GOT3 (cell line): ENCODE measurements around the gene KRTCAP2.
"Not testable (repeated sequence)": the region's sequence is repeated elsewhere in the genome, so short reads cannot be mapped to it uniquely, and the experiment has no call there.

Source experiments
- DNase-seq: peaks from one replicate; lab custom pipeline; 2025; ENCODE audit warnings: mixed read lengths; lab: John Stamatoyannopoulos, UW

KRTCAP2 gene

GRCh38 chr1:155199792-155200191 is 26.7 kb upstream of the KRTCAP2 start:
- no peak for DNase-seq

DNA sequence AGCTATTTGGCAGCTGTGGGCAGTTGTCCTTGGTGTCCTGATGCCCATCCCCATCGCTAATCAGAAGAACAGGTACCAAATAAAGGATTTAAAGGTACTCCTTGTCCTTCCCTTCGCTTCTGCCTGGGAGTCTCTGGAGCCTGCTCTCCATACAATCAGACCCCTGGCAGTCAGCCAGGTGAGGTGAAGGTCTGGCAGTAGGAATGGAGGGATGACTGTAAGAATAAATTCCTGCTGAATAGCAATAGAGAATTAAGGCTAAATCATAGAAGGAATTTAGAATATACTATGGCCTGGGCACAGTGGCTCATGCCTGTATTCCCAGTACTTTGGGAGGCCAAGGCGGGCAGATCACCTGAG is 25.4 kb upstream of the KRTCAP2 start:
- DNase-seq, result no peak

DNA sequence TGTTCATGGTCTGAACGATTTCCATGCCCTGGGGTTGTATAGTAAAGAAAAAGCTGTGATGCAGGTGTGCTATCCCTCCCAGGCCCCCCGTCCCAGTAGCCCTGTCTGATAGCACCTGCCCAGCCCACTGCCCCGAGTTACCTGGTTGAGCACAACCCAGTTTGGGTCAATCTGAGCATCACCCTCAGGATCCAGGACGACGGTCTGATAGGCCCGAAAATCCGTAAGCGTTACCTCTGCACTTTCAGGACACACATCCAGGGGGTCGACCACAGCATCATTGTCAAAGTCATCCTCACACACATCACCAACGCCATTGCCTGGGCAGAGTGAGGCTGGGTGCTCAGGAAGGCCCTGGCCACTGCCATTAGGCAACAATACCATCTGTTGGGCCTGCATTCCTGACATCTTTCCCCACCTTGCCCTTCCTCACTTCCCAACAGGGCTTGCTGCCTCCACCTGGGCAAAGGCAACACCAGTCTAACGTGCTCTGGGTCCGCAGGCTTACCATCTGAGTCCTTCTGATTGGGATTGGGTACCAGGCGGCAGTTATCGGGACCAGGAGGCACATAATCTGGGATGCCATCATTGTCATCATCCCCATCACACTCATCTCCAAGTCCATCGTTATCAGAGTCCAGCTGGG is 24.9 kb upstream of the KRTCAP2 start:
- DNase-seq, result no peak

DNA sequence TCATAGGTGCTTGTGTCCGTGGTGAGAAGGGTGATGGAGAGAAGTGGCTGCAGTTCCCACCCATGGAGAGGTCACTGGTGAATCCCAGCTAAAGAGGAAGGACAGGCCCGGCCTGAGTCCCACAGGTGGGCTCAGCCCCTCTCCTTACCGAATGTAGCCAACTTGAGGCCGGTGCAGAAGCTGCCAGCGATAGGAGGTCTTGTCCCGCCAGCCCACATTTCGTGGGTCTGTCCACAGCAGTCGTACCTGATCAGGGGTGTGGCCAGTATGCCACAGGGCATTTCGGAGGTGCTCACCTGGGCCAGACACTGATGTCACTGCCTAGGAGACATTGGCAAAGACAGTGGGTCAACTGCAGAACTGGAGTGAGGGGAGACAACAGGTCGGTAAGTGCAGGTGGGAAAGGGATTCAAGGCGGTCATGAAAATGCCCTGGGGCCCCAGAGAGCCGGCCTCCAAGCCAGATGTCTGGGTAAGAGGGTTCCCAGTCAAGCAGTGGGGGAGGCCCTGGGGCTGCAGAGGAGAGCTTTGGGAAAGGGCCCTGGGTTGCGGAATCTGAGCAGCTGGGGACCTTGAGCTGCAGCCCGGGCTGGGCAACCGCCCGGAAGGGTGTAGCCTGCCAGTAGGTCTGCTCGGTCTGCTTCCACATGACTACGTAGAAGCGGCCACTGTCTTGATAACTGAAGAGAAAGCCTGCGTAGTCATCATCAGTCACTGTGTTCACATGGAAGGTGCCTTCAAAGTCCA is 24.0 kb upstream of the KRTCAP2 start:
- DNase-seq, result no peak

GRCh38 chr1:155196103-155196892 is 23.2 kb upstream of the KRTCAP2 start:
- DNase-seq, result no peak

- no peak for DNase-seq
These were observed 22.3 kb upstream of the KRTCAP2 start for GRCh38 chr1:155195201-155196102.

GRCh38 chr1:155193991-155194240 is 20.8 kb upstream of the KRTCAP2 start:
- not testable (repeated sequence) for DNase-seq

- peak; percentile 78 for DNase-seq
These were observed 20.3 kb upstream of the KRTCAP2 start for GRCh38 chr1:155193275-155193990.

DNA sequence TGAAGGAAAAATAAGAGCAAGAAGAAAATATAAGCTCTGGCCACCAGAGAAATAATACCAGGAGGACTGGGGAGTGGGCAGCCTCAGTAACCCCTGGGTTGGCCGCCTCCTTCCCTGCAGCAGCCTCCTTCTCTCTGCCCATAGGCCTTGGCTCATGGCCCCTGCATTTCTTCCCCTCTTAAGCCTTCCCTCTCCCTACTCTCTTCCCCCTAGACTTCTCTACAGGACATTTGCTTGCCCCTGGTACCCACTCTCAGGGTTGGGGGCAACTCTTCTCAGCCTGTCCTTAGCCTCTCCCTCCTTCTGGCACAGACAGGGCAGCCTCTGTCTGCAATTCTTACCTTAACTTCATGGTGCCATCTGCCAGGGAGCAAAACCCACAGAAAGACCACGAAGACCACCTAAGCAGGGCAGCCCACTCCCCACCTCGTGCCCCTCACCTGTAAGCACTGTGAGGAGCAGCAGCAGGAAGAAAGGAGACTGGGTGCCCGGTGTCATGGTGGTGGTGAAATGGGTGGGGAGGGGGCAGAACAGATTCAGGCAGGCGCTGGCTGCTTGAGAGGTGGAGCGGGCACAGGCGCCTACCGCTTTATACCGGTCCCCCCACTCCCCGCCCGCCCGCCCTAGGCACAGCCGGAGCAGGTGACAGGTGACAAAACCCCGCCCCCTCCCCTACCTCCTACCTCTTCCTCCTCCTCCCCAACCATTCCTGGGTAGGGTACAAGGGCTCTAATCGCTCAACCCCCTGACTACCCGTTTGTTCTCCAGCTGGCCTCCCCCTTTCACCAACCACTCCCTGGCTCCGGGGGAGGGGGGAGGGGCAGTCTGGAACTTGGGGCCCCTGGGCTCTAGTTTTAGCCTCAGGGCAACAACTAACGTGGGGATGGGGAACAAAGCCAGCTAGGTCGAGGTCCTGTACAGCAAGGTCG is 19.5 kb upstream of the KRTCAP2 start:
- DNase-seq, result no peak

- no peak for DNase-seq
These were observed 18.8 kb upstream of the KRTCAP2 start for GRCh38 chr1:155191904-155192303.

GRCh38 chr1:155189926-155190325 is 16.8 kb upstream of the KRTCAP2 start:
- not testable (repeated sequence) for DNase-seq

GRCh38 chr1:155188268-155188667 is 15.2 kb upstream of the KRTCAP2 start:
- DNase-seq, result no peak

DNA sequence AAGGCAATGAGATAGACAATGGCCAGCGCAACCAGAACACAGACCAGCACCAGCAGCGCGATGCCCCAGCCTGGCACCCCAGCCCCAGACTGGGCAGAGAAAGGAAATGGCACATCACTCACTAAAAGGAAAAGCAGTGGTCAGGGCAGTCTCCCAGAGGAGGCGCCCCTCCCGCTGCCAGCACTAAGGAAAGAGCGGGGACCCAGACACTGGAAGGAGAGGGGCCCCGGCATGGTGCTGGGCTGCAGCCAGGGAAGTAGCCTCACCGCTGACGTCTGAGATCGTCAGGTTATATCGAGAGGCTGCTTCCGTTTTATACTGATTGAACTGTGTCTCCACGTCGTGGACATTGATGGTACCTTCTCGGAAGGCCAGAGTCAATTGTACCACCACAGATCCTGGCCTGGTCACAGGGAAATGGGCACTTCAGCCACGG is 14.4 kb upstream of the KRTCAP2 start:
- DNase-seq, result no peak

- no peak for DNase-seq
These were observed 13.8 kb upstream of the KRTCAP2 start for GRCh38 chr1:155186794-155187455.

DNA sequence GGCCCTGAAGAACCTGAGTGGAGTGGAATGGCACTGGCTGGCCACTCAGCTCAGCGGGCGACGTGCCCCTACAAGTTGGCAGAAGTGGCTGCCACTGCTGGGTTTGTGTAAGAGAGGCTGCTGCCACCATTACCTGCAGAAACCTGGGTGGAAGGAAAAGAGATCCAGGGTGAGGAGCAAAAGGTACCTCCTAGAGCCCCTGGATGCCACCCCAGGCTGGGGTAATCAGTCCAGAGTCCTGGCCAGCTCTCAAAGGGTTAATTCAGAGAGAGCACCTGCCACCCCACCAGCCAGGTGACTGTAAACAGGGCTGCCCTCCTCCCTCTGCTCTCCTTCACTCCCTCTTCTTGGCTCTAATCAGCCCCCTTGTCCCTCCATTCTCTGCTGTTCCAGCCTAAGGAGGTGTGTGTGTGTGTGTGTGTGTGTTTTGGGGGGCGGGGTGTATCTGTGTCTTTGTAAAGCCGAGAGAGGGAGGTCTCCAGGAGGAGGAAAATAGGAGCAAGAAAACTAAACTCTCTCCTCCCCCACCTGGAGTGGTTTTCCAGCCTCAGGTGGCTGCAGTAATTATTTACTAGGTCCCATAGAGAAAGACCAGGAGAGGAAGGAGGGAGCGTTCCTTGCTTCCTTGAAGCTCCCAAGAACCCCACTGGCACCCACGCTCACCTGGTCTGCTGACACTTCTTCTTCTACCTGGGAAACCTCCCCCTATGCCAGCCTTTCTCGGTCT is 13.1 kb upstream of the KRTCAP2 start:
- DNase-seq, result no peak

DNA sequence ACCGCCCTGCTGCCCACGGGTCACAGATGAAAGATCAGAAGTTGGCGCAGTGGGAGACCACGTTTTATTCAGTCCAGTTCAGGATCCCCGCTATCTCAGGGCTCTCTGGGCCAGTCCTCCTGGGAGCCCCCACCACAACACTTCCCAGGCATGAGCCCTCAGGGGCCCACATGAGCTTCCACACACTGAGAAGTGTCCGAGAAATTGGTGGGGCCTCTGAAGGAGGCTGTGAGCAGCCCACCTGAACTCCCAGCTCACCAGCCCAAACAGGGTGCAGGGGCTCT is 12.6 kb upstream of the KRTCAP2 start:
- DNase-seq, result no peak

- no peak for DNase-seq
These were observed 12.0 kb upstream of the KRTCAP2 start for GRCh38 chr1:155184835-155185782.

GRCh38 chr1:155184351-155184811 is 11.3 kb upstream of the KRTCAP2 start:
- no peak for DNase-seq
